ENCODE measurements around the gene SYT3.

The SYT3 gene

GRCh38 chr19:50636317-50637085 is 3.2 kb downstream of the SYT3 start:
- H4K8ac ChIP-seq (ENCODE audit: low read depth, low read length) = no peak overlapping the region
- DNase-seq = no peak

GRCh38 chr19:50633973-50634372 is 5.7 kb downstream of the SYT3 start:
- H3K4me2 ChIP-seq (ENCODE audit: low read length) = no peak overlapping the region
- H2BK120ac ChIP-seq (ENCODE audit: low read depth, low read length) = no peak overlapping the region
- no peaks in the 10 kb centered on the region for H3K36me3 ChIP-seq (ENCODE audit: control insufficient read depth, insufficient read depth, low read length)
- no CpG with 5 or more reads among the region's 2 CpGs for WGBS (ENCODE audit: extremely low coverage, insufficient coverage, low lambda C conversion rate)
- no peak overlapping the region for H3K4me3 ChIP-seq (ENCODE audit: low read length)
- H3K23ac ChIP-seq (ENCODE audit: low read length) = no peak overlapping the region
- H2BK15ac ChIP-seq (replicated peaks; ENCODE audit: low read depth) = no peak overlapping the region
- no peaks in the 10 kb centered on the region for H3K79me2 ChIP-seq (ENCODE audit: control insufficient read depth, insufficient read depth, low read length)
- H4K8ac ChIP-seq (ENCODE audit: low read depth, low read length) = no peak overlapping the region
- no peak overlapping the region for H4K5ac ChIP-seq (ENCODE audit: low read length)
- DNase-seq = no peak
- H3K27ac ChIP-seq (ENCODE audit: low read depth, low read length) = no peak overlapping the region
- no peaks in the 10 kb centered on the region for H3K4me1 ChIP-seq (ENCODE audit: control insufficient read depth, low read depth, low read length)
- no peak overlapping the region for H3K56ac ChIP-seq (ENCODE audit: low read length)
- H3K27me3 ChIP-seq (ENCODE audit: insufficient read depth, low read length, poor library complexity) = no peaks in the 10 kb centered on the region
- no peaks in the 10 kb centered on the region for H3K79me1 ChIP-seq (ENCODE audit: low read length)
- H3K4ac ChIP-seq (ENCODE audit: low read depth, low read length) = no peak overlapping the region
- H3K18ac ChIP-seq (ENCODE audit: low read length) = no peak overlapping the region
- H3K9ac ChIP-seq (ENCODE audit: low read length) = no peak overlapping the region
- no peak overlapping the region for H2AK5ac ChIP-seq (ENCODE audit: low read length)
- H2BK5ac ChIP-seq (ENCODE audit: low read length) = no peak overlapping the region

More at GRCh38 chr19:50636317-50637085, 3.2 kb downstream of the SYT3 start:
- Histone ChIP-seq H2BK5ac (ENCODE audit: low read length) (no peak overlapping the region), H3K4me2 (ENCODE audit: low read length) (no peak overlapping the region), H3K23ac (ENCODE audit: low read length) (no peak overlapping the region), H2AK5ac (ENCODE audit: low read length) (no peak overlapping the region), H3K4me3 (ENCODE audit: low read length) (no peak overlapping the region), H2BK120ac (ENCODE audit: low read depth, low read length) (no peak overlapping the region), H3K4ac (ENCODE audit: low read depth, low read length) (no peak overlapping the region), H3K79me1 (ENCODE audit: low read length) (no peaks in the 10 kb centered on the region), H3K36me3 (ENCODE audit: control insufficient read depth, insufficient read depth, low read length) (no peaks in the 10 kb centered on the region), H3K18ac (ENCODE audit: low read length) (no peak overlapping the region), H3K79me2 (ENCODE audit: control insufficient read depth, insufficient read depth, low read length) (no peaks in the 10 kb centered on the region), H3K27ac (ENCODE audit: low read depth, low read length) (no peak overlapping the region), H3K27me3 (ENCODE audit: insufficient read depth, low read length, poor library complexity) (no peaks in the 10 kb centered on the region), H3K4me1 (ENCODE audit: control insufficient read depth, low read depth, low read length) (no peaks in the 10 kb centered on the region), H2BK15ac (replicated peaks; ENCODE audit: low read depth) (no peak overlapping the region), H4K5ac (ENCODE audit: low read length) (no peak overlapping the region), H3K56ac (ENCODE audit: low read length) (no peak overlapping the region), H3K9ac (ENCODE audit: low read length) (no peak overlapping the region)
- no CpG with 5 or more reads among the region's 5 CpGs for WGBS (ENCODE audit: extremely low coverage, insufficient coverage, low lambda C conversion rate)

GRCh38 chr19:50633359-50633758 is 6.3 kb downstream of the SYT3 start:
- Histone ChIP-seq H3K36me3 (ENCODE audit: control insufficient read depth, insufficient read depth, low read length) (no peaks in the 10 kb centered on the region), H4K8ac (ENCODE audit: low read depth, low read length) (no peak overlapping the region), H3K27ac (ENCODE audit: low read depth, low read length) (no peak overlapping the region), H3K27me3 (ENCODE audit: insufficient read depth, low read length, poor library complexity) (no peaks in the 10 kb centered on the region), H3K79me2 (ENCODE audit: control insufficient read depth, insufficient read depth, low read length) (no peaks in the 10 kb centered on the region), H2AK5ac (ENCODE audit: low read length) (no peak overlapping the region), H3K18ac (ENCODE audit: low read length) (no peak overlapping the region), H3K4me2 (ENCODE audit: low read length) (no peak overlapping the region), H2BK120ac (ENCODE audit: low read depth, low read length) (no peak overlapping the region), H2BK5ac (ENCODE audit: low read length) (no peak overlapping the region), H3K23ac (ENCODE audit: low read length) (no peak overlapping the region), H3K9ac (ENCODE audit: low read length) (no peak overlapping the region), H3K4me3 (ENCODE audit: low read length) (no peak overlapping the region), H3K4ac (ENCODE audit: low read depth, low read length) (no peak overlapping the region), H3K79me1 (ENCODE audit: low read length) (no peaks in the 10 kb centered on the region), H3K4me1 (ENCODE audit: control insufficient read depth, low read depth, low read length) (no peaks in the 10 kb centered on the region), H3K56ac (ENCODE audit: low read length) (no peak overlapping the region), H4K5ac (ENCODE audit: low read length) (no peak overlapping the region), H2BK15ac (replicated peaks; ENCODE audit: low read depth) (no peak overlapping the region)
- no CpG with 5 or more reads among the region's 2 CpGs for WGBS (ENCODE audit: extremely low coverage, insufficient coverage, low lambda C conversion rate)
- no peak for DNase-seq

GRCh38 chr19:50632151-50632835 is 7.4 kb downstream of the SYT3 start:
- no peak overlapping the region for H3K4me3 ChIP-seq (ENCODE audit: low read length)
- no peaks in the 10 kb centered on the region for H3K27me3 ChIP-seq (ENCODE audit: insufficient read depth, low read length, poor library complexity)
- DNase-seq = no peak
- no peak overlapping the region for H2BK120ac ChIP-seq (ENCODE audit: low read depth, low read length)
- no peak overlapping the region for H3K56ac ChIP-seq (ENCODE audit: low read length)
- H2BK5ac ChIP-seq (ENCODE audit: low read length) = no peak overlapping the region
- H2BK15ac ChIP-seq (replicated peaks; ENCODE audit: low read depth) = no peak overlapping the region
- no CpG with 5 or more reads among the region's 20 CpGs for WGBS (ENCODE audit: extremely low coverage, insufficient coverage, low lambda C conversion rate)
- no peak overlapping the region for H4K8ac ChIP-seq (ENCODE audit: low read depth, low read length)
- H3K18ac ChIP-seq (ENCODE audit: low read length) = no peak overlapping the region
- no peak overlapping the region for H2AK5ac ChIP-seq (ENCODE audit: low read length)
- H3K4ac ChIP-seq (ENCODE audit: low read depth, low read length) = no peak overlapping the region
- H3K79me1 ChIP-seq (ENCODE audit: low read length) = no peaks in the 10 kb centered on the region
- no peaks in the 10 kb centered on the region for H3K36me3 ChIP-seq (ENCODE audit: control insufficient read depth, insufficient read depth, low read length)
- no peak overlapping the region for H3K9ac ChIP-seq (ENCODE audit: low read length)
- H3K23ac ChIP-seq (ENCODE audit: low read length) = no peak overlapping the region
- H4K5ac ChIP-seq (ENCODE audit: low read length) = no peak overlapping the region
- H3K79me2 ChIP-seq (ENCODE audit: control insufficient read depth, insufficient read depth, low read length) = no peaks in the 10 kb centered on the region
- H3K4me1 ChIP-seq (ENCODE audit: control insufficient read depth, low read depth, low read length) = no peaks in the 10 kb centered on the region
- H3K27ac ChIP-seq (ENCODE audit: low read depth, low read length) = no peak overlapping the region
- H3K4me2 ChIP-seq (ENCODE audit: low read length) = no peak overlapping the region

GRCh38 chr19:50629801-50630200 is 9.9 kb downstream of the SYT3 start:
- Histone ChIP-seq H4K8ac (ENCODE audit: low read depth, low read length) (no peak overlapping the region), H3K56ac (ENCODE audit: low read length) (no peak overlapping the region), H3K27ac (ENCODE audit: low read depth, low read length) (no peak overlapping the region), H3K23ac (ENCODE audit: low read length) (no peak overlapping the region), H3K4me2 (ENCODE audit: low read length) (no peak overlapping the region), H3K9ac (ENCODE audit: low read length) (no peak overlapping the region), H3K4me3 (ENCODE audit: low read length) (no peak overlapping the region), H2BK120ac (ENCODE audit: low read depth, low read length) (no peak overlapping the region), H2BK15ac (replicated peaks; ENCODE audit: low read depth) (no peak overlapping the region), H3K79me2 (ENCODE audit: control insufficient read depth, insufficient read depth, low read length) (no peaks in the 10 kb centered on the region), H4K5ac (ENCODE audit: low read length) (no peak overlapping the region), H3K4me1 (ENCODE audit: control insufficient read depth, low read depth, low read length) (no peaks in the 10 kb centered on the region), H3K4ac (ENCODE audit: low read depth, low read length) (no peak overlapping the region), H3K18ac (ENCODE audit: low read length) (no peak overlapping the region), H2BK5ac (ENCODE audit: low read length) (no peak overlapping the region), H3K79me1 (ENCODE audit: low read length) (no peaks in the 10 kb centered on the region), H2AK5ac (ENCODE audit: low read length) (no peak overlapping the region), H3K36me3 (ENCODE audit: control insufficient read depth, insufficient read depth, low read length) (no peaks in the 10 kb centered on the region), H3K27me3 (ENCODE audit: insufficient read depth, low read length, poor library complexity) (no peaks in the 10 kb centered on the region)
- no peak for DNase-seq
- WGBS (ENCODE audit: extremely low coverage, insufficient coverage, low lambda C conversion rate) = no CpG with 5 or more reads among the region's 14 CpGs

Data from mesendoderm (in vitro differentiated cells).